HepG2 (cell line): ENCODE results near the gene SPRN. TPM values are rescaled to one million over a fixed set of nuclear protein-coding genes. Genes with fewer than 3 reads are reported as not detected.

Experiments used
- BRD4 ChIP-seq: sonication (generic); formaldehyde crosslinking; IDR thresholded peaks from 2 replicates; pipeline ENCODE4 v1.4.0; 2020; ENCODE audit warnings: missing genetic modification reagents
- DR1 ChIP-seq: sonication (generic); formaldehyde crosslinking; IDR thresholded peaks from 2 replicates; pipeline ENCODE4 v1.8.0; 2021; ENCODE audit warnings: mild to moderate bottlenecking, missing genetic modification reagents, inconsistent platforms
- HDAC2 ChIP-seq: sonication (generic); formaldehyde crosslinking; IDR thresholded peaks from 2 replicates; pipeline ENCODE4 v1.4.0; 2020; ENCODE audit warnings: missing genetic modification reagents
- HMG20A ChIP-seq: IDR thresholded peaks from 2 replicates; pipeline ENCODE4 v1.6.1; 2016; ENCODE audit warnings: borderline replicate concordance
- HNRNPLL ChIP-seq: fragments of 200-400 bp; formaldehyde crosslinking; IDR thresholded peaks from 2 replicates; pipeline ENCODE4 v1.6.1; 2017; ENCODE audit warnings: mild to moderate bottlenecking, low read depth, low read length; ENCODE audit not compliant: poor library complexity, severe bottlenecking
- HOXA3 ChIP-seq: sonication (generic); formaldehyde crosslinking; IDR thresholded peaks from 2 replicates; pipeline ENCODE4 v1.5.0; 2020; ENCODE audit warnings: missing genetic modification reagents
- HOXA5 ChIP-seq: sonication (generic); formaldehyde crosslinking; IDR thresholded peaks from 2 replicates; pipeline ENCODE4 v1.4.0; 2020; ENCODE audit warnings: missing genetic modification reagents
- MLXIP ChIP-seq: sonication (generic); formaldehyde crosslinking; IDR thresholded peaks from 2 replicates; pipeline ENCODE4 v1.9.0; 2021; ENCODE audit warnings: missing genetic modification reagents, borderline replicate concordance
- PAWR ChIP-seq: sonication (generic); formaldehyde crosslinking; IDR thresholded peaks from 2 replicates; pipeline ENCODE4 v1.4.0; 2020; ENCODE audit warnings: missing genetic modification reagents, mild to moderate bottlenecking, borderline replicate concordance
- ZNF367 ChIP-seq: sonication (generic); formaldehyde crosslinking; IDR thresholded peaks from 2 replicates; pipeline ENCODE4 v1.4.0; 2020; ENCODE audit warnings: missing genetic modification reagents, borderline replicate concordance
- polyA plus RNA-seq, 8 experiments: library from polyadenylated mRNA; depleted of rRNA in 3 of 8; stranded (reverse) in 7 of 8; unstranded in 1 of 8; fragments of >200 nt; fragmentation: Illumina TruSeq in 4 of 8; extraction: Trizol in 4 of 8; gene quantifications; 2 replicates each; pipeline versions ENCODE4 v1.2.1 to v1.2.3, GENCODE V29; 2011 to 2016; ENCODE audit warnings: low read depth in 4 of 8, missing spikeins in 1 of 8, mixed read lengths in 1 of 8; ENCODE audit not compliant: insufficient read depth in 1 of 8
- total RNA-seq, 5 experiments: library from RNA; depleted of rRNA; stranded (reverse); fragments of >200 nt; fragmentation: Illumina TruSeq; extraction: Trizol; gene quantifications; 2 replicates each; pipeline ENCODE4 v1.2.3, GENCODE V29; 2016; ENCODE audit warnings: low read depth in 1 of 5
- TF ChIP-seq, protein P1 (sequence below): sonication (generic); formaldehyde crosslinking; IDR thresholded peaks from 2 replicates; pipeline ENCODE4 v1.4.0; 2020; ENCODE audit warnings: missing genetic modification reagents, mild to moderate bottlenecking, borderline replicate concordance

SPRN gene
- total and polyA plus RNA-seq, 2 of the 13 experiments (the other 11 are each of a cell fraction or from before 2014, with no cell fraction given): not detected

- no peak for TF ChIP-seq MLXIP (CRISPR knock-in tag)
- no peak for TF ChIP-seq DR1 (CRISPR knock-in tag)
- no peak for TF ChIP-seq PAWR
- no peak for TF ChIP-seq ZNF367 (CRISPR knock-in tag)
- no peak for TF ChIP-seq BRD4 (CRISPR knock-in tag)
- TF ChIP-seq HOXA3: no peak
- no peak for TF ChIP-seq HOXA5
- no peak for TF ChIP-seq HMG20A (CRISPR knock-in tag)
- peak; percentile 86 for TF ChIP-seq HNRNPLL
- no peak for TF ChIP-seq HDAC2 (CRISPR knock-in tag)
- TF ChIP-seq, protein P1, sequence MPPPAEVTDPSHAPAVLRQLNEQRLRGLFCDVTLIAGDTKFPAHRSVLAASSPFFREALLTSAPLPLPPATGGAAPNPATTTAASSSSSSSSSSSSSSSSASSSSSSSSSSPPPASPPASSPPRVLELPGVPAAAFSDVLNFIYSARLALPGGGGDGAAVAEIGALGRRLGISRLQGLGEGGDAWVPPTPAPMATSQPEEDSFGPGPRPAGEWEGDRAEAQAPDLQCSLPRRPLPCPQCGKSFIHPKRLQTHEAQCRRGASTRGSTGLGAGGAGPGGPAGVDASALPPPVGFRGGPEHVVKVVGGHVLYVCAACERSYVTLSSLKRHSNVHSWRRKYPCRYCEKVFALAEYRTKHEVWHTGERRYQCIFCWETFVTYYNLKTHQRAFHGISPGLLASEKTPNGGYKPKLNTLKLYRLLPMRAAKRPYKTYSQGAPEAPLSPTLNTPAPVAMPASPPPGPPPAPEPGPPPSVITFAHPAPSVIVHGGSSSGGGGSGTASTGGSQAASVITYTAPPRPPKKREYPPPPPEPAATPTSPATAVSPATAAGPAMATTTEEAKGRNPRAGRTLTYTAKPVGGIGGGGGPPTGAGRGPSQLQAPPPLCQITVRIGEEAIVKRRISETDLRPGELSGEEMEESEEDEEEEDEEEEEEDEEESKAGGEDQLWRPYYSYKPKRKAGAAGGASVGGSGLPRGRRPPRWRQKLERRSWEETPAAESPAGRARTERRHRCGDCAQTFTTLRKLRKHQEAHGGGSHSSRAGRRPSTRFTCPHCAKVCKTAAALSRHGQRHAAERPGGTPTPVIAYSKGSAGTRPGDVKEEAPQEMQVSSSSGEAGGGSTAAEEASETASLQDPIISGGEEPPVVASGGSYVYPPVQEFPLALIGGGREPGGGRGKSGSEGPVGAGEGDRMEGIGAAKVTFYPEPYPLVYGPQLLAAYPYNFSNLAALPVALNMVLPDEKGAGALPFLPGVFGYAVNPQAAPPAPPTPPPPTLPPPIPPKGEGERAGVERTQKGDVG (CRISPR knock-in tag): no peak
Measured at GRCh38 chr10:133422807-133423771, 1.3 kb downstream of the SPRN start (continued).
